Keratinocyte (primary cell): ENCODE results near the gene IFT25. TPM values are rescaled to one million over a fixed set of nuclear protein-coding genes. Genes with fewer than 3 reads are reported as not detected.

Experiments
- DNase-seq: peaks from one replicate; pipeline ENCODE4 v3.0.0-alpha.2; 2011; ENCODE audit warnings: low read depth, missing footprints, low spot score
- FAIRE-seq: peaks from 2 replicates; lab custom pipeline; 2011; peaks lifted over from hg19 to GRCh38; lab: Jason Lieb, UNC
- H2AFZ ChIP-seq: 2 replicates; pipeline ENCODE4 v1.6.0; 2012; ENCODE audit warnings: low read length, control low read depth, inconsistent platforms; ENCODE audit not compliant: control insufficient read depth
- H3K27ac ChIP-seq: 2 replicates; pipeline ENCODE4 v1.5.1; 2011; ENCODE audit warnings: low read length; ENCODE audit not compliant: control insufficient read depth, insufficient read depth
- H3K27me3 ChIP-seq: 3 replicates; pipeline ENCODE4 v1.6.0; 2011; ENCODE audit warnings: low read length; ENCODE audit not compliant: control insufficient read depth, insufficient read depth; ENCODE audit errors: extremely low read depth
- H3K36me3 ChIP-seq, 2 experiments: 2 replicates in 1 of 2; 3 replicates in 1 of 2; pipeline ENCODE4 v1.5.1; 2011; ENCODE audit warnings: low read length in 2 of 2, mild to moderate bottlenecking in 1 of 2; ENCODE audit not compliant: control insufficient read depth in 2 of 2, insufficient read depth in 2 of 2; ENCODE audit errors: extremely low read depth in 1 of 2
- H3K4me1 ChIP-seq: 3 replicates; pipeline ENCODE4 v1.5.1; 2011; ENCODE audit warnings: low read length; ENCODE audit not compliant: control insufficient read depth, insufficient read depth; ENCODE audit errors: extremely low read depth
- H3K4me2 ChIP-seq: 3 replicates; pipeline ENCODE4 v1.6.0; 2011; ENCODE audit warnings: low read depth, low read length; ENCODE audit not compliant: control insufficient read depth, insufficient read depth; ENCODE audit errors: extremely low read depth
- H3K4me3 ChIP-seq, 3 experiments: fragments of 200-600 bp in 1 of 3; sonication (generic) in 1 of 3; 2 replicates in 2 of 3; 3 replicates in 1 of 3; pipeline ENCODE4 v1.5.1; 2011 to 2016; ENCODE audit warnings: low read length in 3 of 3, mild to moderate bottlenecking in 3 of 3, control low read depth in 2 of 3, inconsistent platforms in 1 of 3, low read depth in 1 of 3, mixed read lengths in 1 of 3, mixed run types in 1 of 3, moderate library complexity in 1 of 3; ENCODE audit not compliant: control insufficient read depth in 2 of 3, insufficient read depth in 2 of 3; ENCODE audit errors: extremely low read depth in 1 of 3
- H3K79me2 ChIP-seq: 2 replicates; pipeline ENCODE4 v1.6.0; 2012; ENCODE audit warnings: low read length; ENCODE audit not compliant: control insufficient read depth, insufficient read depth
- H3K9ac ChIP-seq: 3 replicates; pipeline ENCODE4 v1.6.0; 2011; ENCODE audit warnings: low read length; ENCODE audit not compliant: control insufficient read depth, insufficient read depth; ENCODE audit errors: extremely low read depth
- H3K9me1 ChIP-seq: 3 replicates; pipeline ENCODE4 v1.6.0; 2011; ENCODE audit warnings: low read length; ENCODE audit not compliant: control insufficient read depth, insufficient read depth; ENCODE audit errors: extremely low read depth
- H3K9me3 ChIP-seq: 2 replicates; pipeline ENCODE4 v1.5.1; 2012; ENCODE audit warnings: low read depth, low read length; ENCODE audit not compliant: control insufficient read depth
- H4K20me1 ChIP-seq: 3 replicates; pipeline ENCODE4 v1.6.0; 2011; ENCODE audit warnings: low read length; ENCODE audit not compliant: control insufficient read depth, insufficient read depth; ENCODE audit errors: extremely low read depth
- CTCF ChIP-seq, 3 experiments: IDR thresholded peaks in 1 of 3; conservative IDR thresholded peaks in 1 of 3; optimal IDR thresholded peaks in 1 of 3; 2 replicates in 2 of 3; 3 replicates in 1 of 3; pipeline versions ENCODE3 to v1.5.1; 2011; ENCODE audit warnings: low read length in 3 of 3, mild to moderate bottlenecking in 3 of 3, moderate library complexity in 2 of 3, control low read depth in 1 of 3, inconsistent platforms in 1 of 3; ENCODE audit not compliant: insufficient read depth in 2 of 3; ENCODE audit errors: extremely low read depth in 1 of 3
- EZH2 ChIP-seq: IDR thresholded peaks from one replicate; pipeline ENCODE4 v1.6.1; 2012; ENCODE audit warnings: inconsistent platforms, mild to moderate bottlenecking, low read length, moderate library complexity
- dilution Hi-C: fragments of 300-500 bp; cut with MboI; formaldehyde crosslinking; loops from one replicate; pipeline ENCODE4 v1.7.0; 2020; ENCODE audit warnings: low sequenced_read_pairs; ENCODE audit not compliant: extremely low pct_ligation_motif_present
- polyA plus RNA-seq, 5 experiments: library from polyadenylated mRNA; depleted of rRNA in 3 of 5; stranded (reverse) in 3 of 5; stranded (forward) in 1 of 5; unstranded in 1 of 5; fragments of >200 nt; gene quantifications; 1 replicate in 1 of 5; 2 replicates in 3 of 5; 3 replicates in 1 of 5; pipeline versions ENCODE4 v1.2.1 to v1.2.3, GENCODE V29; 2011 to 2012; ENCODE audit warnings: missing spikeins in 2 of 5, low read depth in 1 of 5, low replicate concordance in 1 of 5

Gene IFT25
- polyA plus RNA-seq, 1 donor (not counting 4 experiments of a cell fraction or from before 2014, with no cell fraction given): 64.3 TPM

- Histone ChIP-seq H3K9me1 (no peaks in the 10 kb centered on the region), H3K9me3 (peaks cover 5% of the 10 kb centered on the region), H3K36me3 (peaks cover 6 to 10% of the 10 kb centered on the region in 2 experiments), H3K79me2 (no peaks in the 10 kb centered on the region), H3K9ac (no peak overlapping the region), H3K4me1 (no peaks in the 10 kb centered on the region), H3K27me3 (no peaks in the 10 kb centered on the region), H3K4me3 (no peak overlapping the region), H3K27ac (no peak overlapping the region), H2AFZ (no peak overlapping the region), H3K4me2 (no peak overlapping the region), H4K20me1 (no peaks in the 10 kb centered on the region)
- no peak for TF ChIP-seq CTCF (optimal IDR thresholded peaks at IDR 0.05 in 1 of 3, IDR thresholded peaks at IDR 0.05 in 1 of 3, conservative IDR thresholded peaks at IDR 0.05 in 1 of 3; ENCODE audit: extremely low read depth in 1 of 3, insufficient read depth in 2 of 3, low read length in 3 of 3)
- no peak for TF ChIP-seq EZH2
- DNase-seq (no peak), FAIRE-seq (no peak)
- dilution Hi-C loops: no loop called here
These were observed 14.6 kb downstream of the IFT25 start for GRCh38 chr1:53930932-53931331.

- no peaks in the 10 kb centered on the region for H3K4me1 ChIP-seq
- no peak overlapping the region for H3K9ac ChIP-seq
- peaks cover 0 to 8% of the 10 kb centered on the region in 2 experiments for H3K36me3 ChIP-seq
- H3K27ac ChIP-seq: no peak overlapping the region
- H2AFZ ChIP-seq: no peak overlapping the region
- H3K79me2 ChIP-seq: no peaks in the 10 kb centered on the region
- DNase-seq (no peak), FAIRE-seq (no peak)
- TF ChIP-seq EZH2 (no peak), CTCF (optimal IDR thresholded peaks at IDR 0.05 in 1 of 3, IDR thresholded peaks at IDR 0.05 in 1 of 3, conservative IDR thresholded peaks at IDR 0.05 in 1 of 3; ENCODE audit: extremely low read depth in 1 of 3, insufficient read depth in 2 of 3, low read length in 3 of 3) (no peak)
- H3K27me3 ChIP-seq: no peaks in the 10 kb centered on the region
- dilution Hi-C loops: no loop called here
- H3K9me3 ChIP-seq: peaks cover 3% of the 10 kb centered on the region
- H3K4me3 ChIP-seq: no peak overlapping the region
- no peaks in the 10 kb centered on the region for H3K9me1 ChIP-seq
- no peaks in the 10 kb centered on the region for H4K20me1 ChIP-seq
- H3K4me2 ChIP-seq: no peak overlapping the region
These were observed 16.1 kb downstream of the IFT25 start for GRCh38 chr1:53929246-53929960.
